GM19238 (cell line): Measurements from ENCODE around the gene FOXO3.
"Not testable (repeated sequence)": the region's sequence is repeated elsewhere in the genome, so short reads cannot be mapped to it uniquely, and the experiment has no call there.

ENCODE experiments used
- DNase-seq: peaks from one replicate; pipeline ENCODE4 v3.0.0; 2011; ENCODE audit warnings: low spot score; ENCODE audit not compliant: insufficient read length

FOXO3 gene

GRCh38 chr6:108682383-108683119, 121.8 kb downstream of the FOXO3 start:
- DNase-seq = not testable (repeated sequence)

- not testable (repeated sequence) for DNase-seq
Measured at GRCh38 chr6:108683976-108684375, 123.3 kb downstream of the FOXO3 start.

DNA sequence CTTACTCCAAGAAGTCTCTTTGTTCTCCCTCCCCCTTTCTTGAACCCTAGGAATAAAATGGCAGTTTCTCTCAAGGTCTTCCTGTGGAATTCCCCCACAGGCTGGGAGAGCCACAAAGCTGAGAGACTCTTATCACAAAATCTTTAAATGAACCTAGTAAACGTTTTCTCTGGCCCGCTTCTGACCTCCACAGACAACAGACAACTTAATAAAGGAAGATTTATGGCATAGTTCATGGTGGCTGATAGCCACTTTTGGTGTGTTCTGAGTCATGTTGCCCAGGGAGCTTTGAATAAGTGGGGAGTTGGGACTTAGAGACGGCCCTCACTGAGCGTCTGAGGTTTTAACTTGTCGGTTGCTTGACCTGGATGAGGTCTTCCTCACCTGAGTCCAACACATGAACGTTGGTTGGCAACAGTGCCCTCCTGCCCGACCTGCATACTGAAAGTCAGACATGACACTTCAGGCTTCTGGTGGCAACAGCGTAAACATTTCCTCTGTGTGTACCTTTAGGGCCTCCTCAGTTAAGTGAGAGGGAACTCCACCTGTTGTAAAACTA, 124.1 kb downstream of the FOXO3 start:
- DNase-seq = no peak

GRCh38 chr6:108685970-108686369, 125.3 kb downstream of the FOXO3 start:
- DNase-seq = no peak

GRCh38 chr6:108686896-108687295, 126.2 kb downstream of the FOXO3 start:
- no peak for DNase-seq

GRCh38 chr6:108687921-108688320, 127.2 kb downstream of the FOXO3 start:
- no peak for DNase-seq

DNA sequence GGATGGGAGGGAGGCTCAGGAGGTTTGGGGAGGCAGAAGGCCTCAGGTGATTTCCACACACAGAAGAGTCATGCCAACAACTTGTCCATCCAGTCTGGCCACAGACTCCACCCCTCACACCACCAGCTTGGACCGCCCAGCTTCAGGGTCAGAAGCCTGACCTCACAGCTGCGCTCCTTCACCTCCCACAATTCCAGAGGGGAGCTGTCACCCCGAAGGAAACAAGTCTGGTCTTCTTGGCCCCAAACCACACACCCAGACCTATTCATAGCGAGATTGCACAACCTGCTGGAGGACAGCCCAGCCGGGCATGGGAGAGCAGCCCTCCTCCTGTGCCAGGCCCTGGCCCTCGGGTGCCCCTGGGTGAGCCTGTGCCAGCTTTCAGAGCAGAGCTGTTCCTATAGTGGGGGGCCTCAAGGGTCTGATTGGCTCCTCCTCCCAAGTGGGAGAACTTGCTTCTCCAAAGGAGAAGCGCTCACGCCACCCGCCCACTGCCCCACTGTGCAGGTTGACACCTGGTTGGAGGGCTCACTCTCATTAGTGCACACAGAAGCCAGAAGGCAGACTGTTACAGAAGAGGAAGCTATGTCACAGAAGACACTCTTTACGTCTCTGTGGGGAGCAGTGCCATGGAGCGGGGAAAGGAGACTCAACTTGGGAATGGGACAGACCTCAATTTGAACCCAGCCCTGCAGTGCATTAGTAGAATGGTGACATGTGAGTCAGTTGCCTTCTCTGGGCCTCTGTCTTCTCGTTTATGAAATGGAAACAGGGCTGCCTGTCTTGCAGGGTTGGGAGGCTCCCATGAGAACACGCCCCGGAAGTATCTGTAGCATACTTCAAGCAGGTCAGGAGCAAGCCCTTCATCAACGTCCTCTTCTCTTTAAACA, 128.8 kb downstream of the FOXO3 start:
- no peak for DNase-seq

DNA sequence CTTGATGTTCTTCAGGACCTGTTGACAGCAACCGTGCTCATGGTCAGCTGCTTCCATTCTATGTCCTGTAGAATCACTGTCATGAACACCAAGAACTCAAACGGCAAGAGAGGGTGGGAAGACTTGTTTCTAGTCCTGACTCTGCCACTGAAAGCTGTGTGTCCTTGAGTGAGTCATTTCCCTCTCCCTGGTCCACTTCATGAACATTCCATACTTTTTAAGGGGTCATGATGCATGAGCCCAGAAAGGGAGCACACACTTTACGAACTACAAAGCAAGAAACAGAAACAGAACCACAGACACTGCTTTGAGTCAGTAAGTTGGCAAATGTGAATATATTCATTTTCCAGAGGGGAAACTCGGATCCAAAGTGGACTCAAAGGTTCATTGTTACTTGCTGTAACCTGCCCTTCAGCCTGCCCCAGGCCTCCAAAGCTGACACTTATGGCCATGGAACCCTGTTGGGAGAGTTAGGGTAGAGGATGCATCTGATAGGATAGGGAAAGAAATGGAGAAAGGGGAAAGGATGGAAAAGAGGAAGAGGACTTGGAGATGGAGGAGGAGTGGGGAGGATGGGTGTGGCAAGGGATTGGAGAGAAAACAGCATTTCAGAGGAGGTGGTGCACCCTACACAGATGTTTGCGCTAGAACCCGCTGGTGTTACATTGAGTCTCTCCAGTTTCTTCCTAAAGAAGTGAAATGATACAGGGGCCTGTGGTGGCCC, 129.8 kb downstream of the FOXO3 start:
- no peak for DNase-seq

DNA sequence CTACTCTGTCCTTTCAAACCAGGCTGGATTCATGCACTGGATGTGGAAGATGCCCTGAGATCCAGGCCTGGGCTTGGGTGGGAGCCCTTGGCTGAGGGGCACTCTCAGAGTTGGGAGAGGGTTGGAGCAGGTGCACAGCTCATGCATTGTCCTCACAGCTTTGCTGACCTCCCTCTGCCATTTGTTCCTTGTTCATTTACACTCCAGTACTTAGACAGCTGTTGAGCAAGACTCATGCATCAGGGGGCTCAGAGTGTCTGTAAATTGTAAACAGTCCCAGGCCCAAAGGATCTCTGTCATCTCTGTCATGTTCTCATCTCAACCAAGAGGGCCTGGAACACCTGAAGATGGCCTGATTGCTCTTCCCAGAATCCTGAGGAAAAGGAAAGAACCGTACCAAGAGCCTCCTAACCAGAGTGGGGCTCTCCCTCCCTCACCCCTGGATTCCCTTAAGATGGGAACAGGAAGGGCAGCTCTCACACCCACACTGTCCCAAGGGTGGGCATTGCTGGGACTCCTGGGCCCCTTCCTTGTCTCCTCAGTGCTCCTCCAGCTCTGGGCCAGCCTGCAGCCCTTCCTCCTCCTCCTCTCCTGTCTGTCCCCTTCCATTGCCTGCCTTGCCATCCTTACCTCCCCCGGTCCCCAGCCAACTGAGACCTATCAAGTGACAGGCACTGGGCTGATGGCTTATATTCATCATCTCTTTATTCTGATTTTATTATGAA, 132.9 kb downstream of the FOXO3 start:
- no peak for DNase-seq

DNA sequence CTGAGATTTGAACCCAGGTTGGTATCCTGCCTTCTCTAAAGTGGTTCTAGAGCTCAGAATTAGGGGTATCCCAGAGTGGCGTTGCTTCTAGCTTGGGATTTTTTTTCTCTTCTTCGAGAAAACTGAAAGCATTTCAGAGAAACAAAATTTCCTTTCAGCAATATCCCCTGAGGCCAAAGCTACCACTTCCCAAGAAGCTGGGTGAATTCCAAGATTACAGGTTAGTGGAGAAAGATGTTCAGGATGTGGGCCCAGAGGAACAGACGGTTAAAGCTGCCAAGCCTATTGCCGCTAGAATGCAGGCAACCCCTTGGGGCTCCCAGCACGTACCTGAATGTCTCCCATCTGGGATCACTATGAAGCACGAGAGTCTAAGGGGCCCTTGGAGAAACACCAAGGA, 134.1 kb downstream of the FOXO3 start:
- DNase-seq = no peak

GRCh38 chr6:108697561-108698161, 136.9 kb downstream of the FOXO3 start:
- no peak for DNase-seq

DNA sequence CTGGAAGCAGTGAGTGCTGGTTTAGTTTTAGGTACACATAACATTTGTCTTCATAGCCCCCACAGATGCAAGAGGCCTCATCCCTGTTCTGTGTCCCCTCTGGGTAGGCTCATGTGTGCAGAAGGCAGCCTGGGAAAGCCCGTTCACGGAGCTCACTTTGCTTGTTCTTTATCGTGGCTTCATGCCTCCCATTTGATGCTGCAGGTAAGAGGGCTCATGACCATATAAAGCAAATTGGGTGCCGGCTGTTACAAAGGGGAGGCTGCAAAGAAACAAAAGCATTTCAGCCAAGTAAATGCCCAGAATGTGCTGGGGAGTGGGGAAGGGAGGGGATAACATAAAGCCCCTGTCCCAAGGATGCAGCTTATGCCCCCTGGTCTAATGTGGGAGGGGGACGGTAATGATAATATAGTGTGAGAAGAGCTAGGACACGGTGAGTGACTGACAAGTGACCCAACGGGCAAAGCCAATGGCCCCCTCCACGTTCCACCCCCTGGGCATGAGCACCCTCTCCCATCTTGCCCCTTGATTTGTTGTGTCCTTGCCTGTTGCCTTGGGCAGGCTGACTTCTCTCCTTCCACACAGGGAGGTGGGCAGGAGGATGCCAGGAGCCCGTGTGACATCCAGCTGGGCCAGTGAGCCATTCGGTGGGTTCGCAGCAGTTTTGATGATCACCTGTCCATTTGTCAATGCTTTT, 138.0 kb downstream of the FOXO3 start:
- no peak for DNase-seq

DNA sequence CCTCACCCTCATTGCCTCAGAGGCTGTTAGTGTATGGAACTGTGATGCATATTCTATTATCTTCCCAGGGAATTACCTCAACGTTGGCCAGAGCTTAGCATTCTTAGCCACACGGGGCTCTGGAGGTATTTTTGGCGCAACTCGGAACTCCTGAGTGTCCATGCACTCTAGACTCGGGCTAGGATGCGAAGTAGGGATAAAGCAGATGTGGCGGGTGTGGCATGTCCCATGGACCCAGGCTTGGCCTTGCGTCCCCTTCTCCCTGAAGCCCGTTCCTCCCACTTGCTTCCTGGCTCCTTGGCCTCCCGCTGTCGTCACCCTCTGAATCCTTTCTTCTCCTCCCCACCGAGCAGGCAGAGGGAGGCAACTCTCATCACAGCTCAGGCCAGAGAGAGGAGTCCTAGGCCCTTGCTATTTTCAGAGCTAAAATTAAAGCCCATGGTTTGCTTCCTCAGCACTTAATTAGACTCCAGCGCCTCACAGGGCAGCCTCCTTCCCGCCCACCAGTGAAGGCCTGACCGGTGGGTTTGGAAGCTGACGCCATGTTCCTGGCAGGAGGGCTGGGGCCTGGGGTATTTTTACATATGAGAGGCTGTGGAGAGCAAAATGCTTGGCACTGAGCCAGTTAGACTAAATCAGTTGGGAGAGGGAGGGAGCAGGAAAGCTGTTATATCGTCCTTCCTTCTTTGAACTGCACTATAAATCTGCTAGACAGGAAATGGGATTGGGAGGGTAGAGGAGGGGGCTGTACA, 138.7 kb downstream of the FOXO3 start:
- no peak for DNase-seq

GRCh38 chr6:108702106-108702851, 141.6 kb downstream of the FOXO3 start:
- DNase-seq = no peak

DNA sequence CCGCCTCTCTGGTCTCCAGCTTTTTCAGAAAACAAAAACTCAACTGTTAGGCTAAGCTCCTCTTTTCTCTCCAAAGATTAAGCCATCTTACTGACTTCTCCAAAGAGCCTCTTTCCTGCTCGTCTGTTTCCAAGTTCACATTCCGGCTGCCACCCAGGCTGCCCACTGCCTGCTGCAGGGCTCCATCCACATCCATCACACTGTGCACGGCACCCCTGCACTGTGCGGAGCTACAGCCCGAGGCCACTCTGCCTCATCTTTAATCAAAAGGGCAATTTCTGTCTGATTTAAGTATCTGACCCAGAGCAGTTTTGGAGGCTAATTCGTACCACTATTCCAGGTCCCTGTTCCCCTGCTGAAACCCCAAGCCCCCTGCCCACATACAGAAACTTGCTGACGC, 145.9 kb downstream of the FOXO3 start:
- DNase-seq = no peak

DNA sequence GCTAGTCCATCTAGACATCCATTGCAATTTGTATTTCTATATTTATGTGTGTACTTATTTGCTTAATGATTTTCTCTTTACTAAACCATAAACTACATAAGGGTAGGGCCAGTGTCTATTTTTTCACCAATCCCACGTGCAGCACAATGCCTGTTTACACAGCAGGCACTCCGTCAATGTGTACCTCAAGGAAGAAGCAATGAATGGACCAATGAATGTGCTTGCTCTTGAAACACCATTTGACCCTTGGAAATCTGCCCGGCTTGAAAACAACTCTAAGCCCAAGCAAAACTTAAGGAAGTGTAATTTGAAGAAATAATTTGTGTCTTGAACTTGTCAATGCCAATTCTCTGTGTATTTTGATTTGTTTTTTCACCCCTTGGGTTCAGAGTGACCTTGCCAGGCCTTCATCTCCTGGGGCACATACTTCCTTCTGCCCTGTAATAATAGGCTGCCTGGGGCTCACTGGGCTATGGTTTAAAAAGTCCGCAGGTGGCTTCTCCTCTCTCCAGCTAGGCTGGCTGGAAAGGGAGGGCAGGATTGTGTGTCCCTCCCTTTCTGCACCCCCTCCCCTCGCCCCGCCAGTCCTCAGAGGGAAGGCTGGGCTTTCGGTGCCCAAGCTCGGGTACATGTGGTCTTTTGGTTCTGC, 146.7 kb downstream of the FOXO3 start:
- DNase-seq = no peak

DNA sequence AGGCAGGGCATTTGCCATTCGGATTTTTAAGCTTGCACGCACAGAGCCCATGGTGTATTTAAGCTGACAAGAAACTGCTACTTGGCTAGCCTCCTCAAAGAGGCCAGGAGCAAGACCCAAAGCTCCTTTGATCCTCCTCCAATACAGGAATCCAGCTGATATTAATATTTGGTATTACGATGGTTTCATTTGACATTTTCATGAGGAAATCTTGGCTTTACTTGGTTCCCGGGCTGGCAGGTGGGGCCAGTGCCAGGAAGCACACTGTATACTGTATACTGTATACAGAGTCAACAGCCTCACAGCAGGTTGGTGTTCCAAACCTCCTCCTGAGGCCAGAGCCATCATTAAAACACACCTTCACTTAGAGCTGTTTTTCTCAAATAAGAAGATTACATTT, 149.3 kb downstream of the FOXO3 start:
- no peak for DNase-seq

- no peak for DNase-seq
Measured at GRCh38 chr6:108710551-108710950, 149.8 kb downstream of the FOXO3 start.
